Activated CD4-positive, alpha-beta T cell treated with anti-CD3 and anti-CD28 coated beads, Interleukin-2, Interleukin-4, amounts not matched to agents 100 ng/mL and 50 ng/mL, durations not matched to agents 16 hours and 8 hours (primary cell): Measurements from ENCODE around the gene RNPC3.

Source experiments
- DNase-seq: peaks from one replicate; pipeline ENCODE4 v3.0.0-alpha.2; 2020; ENCODE audit warnings: low spot score

The RNPC3 gene

GRCh38 chr1:103525607-103526507, at the start of gene RNPC3:
TSS of gene RNPC3 (plus strand) at chr1:103525699. CDS start at chr1:103526071, 372 bp downstream.
- DNase-seq = peak; percentile 84

GRCh38 chr1:103477101-103477500, 48.4 kb upstream of the RNPC3 start:
- no peak for DNase-seq

- no peak for DNase-seq
Measured at GRCh38 chr1:103489935-103490334, 35.6 kb upstream of the RNPC3 start.

DNA sequence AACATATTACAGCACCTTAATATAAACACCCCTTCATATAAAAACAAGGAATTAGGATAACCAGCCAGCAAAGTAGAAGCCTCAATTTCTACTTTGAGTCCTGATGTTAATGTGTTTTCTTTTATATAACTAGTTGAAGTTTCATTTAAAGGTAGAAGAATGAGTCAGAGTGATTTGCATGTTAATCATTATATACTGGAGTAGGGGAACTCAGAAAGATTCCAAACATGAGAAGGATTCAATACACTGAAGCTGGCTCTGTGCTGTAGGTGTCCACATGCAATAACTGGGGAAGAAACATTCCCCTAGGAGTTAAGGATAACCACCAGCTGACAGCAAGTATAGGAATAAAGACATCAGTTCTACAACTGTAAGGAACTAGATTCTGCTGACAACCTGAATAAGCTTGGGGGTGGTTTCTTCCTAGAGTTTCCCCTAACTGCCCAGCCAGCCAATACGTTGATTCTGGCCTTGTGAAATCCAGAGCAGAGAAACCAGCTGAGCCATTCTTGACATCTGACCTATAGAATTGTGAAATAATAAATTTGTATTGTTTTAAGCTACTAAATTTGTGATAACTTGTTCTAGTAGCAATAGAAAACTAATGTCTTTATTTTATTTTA, 33.4 kb upstream of the RNPC3 start:
- DNase-seq = no peak

DNA sequence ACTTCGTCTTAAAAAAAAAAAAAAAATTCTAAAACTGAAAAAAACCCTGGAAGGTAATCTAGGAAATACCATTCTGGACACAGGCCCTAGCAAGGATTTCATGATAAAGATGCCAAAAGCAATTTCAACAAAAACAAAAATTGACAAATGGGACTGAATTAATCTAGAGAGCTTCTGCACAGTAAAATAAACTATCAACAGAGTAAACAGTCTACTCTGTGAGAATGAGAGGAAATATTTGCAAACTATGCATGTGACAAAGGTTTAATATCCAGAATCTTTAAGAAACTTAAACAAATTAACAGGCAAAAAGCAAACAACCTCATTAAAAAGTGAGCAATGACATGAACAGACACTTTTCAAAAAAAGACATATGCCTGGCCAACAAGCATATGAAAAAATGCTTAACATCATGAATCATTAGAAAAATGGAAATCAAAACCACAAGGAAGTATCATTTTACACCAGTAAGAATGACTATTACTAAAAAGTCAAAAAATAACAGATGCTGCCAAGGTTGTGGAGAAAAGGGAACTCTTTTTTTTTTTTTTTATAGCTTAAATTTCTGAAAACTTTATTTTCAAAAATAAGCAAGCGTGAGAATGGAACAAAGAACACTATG, 29.4 kb upstream of the RNPC3 start:
- no peak for DNase-seq

DNA sequence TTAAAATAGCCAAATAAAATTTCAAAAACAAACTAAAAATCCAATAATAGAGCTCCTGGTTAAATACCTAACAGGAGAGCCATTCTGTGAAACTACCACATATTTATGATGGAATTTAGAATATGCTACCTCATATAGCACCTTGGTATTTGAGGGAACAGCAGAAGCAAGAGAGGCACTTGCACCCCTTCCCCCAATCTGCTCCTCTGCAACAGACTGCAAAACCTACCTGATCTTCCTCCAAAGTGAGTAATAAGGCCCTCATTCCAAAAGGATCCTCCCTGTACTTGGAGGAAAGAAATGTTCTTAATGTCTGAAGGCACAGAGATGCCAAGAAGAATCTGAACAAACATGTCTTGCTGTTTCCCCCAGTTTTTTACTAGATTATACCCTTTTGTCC, 28.1 kb upstream of the RNPC3 start:
- no peak for DNase-seq

GRCh38 chr1:103509250-103509649, 16.2 kb upstream of the RNPC3 start:
- DNase-seq = no peak

- DNase-seq = no peak
Measured at GRCh38 chr1:103513711-103514110, 11.8 kb upstream of the RNPC3 start.

DNA sequence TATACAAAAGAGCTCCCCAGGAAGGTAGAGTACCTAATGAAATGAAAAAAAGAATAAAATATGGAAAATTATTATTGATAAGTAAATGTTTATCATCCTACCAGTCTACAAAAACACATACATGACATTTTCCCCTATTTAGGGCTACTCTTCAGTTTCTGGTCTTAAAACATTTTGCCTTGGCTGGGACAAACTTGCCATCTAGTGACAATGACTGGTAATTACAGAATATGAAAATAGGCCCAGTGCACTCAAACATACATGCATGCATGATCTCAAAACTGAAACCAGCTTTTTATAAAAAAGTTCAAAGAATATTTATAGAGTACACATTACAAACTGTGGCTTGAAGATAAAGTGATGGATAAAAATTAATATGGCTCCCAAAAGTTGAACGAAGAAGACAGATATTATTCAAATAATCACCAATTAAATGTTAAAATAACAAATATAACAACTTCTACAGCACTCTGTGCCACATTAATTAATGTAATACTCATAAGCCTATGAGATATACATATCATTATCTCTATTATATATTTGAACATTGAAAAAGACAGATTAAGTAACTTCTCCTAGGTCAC, 10.5 kb upstream of the RNPC3 start:
- peak; percentile 44 for DNase-seq

GRCh38 chr1:103516283-103516682, 9.2 kb upstream of the RNPC3 start:
- DNase-seq = no peak

DNA sequence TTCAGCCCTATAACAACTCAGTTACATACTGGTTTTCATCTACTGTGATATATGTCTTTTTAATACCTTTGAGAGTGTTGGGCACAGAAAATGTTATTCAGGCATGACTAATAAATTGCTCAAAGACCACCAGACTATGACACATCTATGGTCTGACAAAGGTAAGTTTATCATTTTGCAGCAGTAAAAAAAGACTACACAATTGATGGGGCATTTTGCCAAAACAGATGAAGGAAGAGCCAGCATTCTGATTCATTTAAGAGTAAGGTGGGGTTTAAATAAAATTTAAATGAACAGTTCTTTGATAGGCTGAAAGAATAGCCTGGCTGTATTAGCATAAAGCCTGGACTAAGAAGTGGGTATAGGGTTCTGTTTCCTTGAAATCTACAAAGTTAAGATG, 8.8 kb upstream of the RNPC3 start:
- DNase-seq = no peak

DNA sequence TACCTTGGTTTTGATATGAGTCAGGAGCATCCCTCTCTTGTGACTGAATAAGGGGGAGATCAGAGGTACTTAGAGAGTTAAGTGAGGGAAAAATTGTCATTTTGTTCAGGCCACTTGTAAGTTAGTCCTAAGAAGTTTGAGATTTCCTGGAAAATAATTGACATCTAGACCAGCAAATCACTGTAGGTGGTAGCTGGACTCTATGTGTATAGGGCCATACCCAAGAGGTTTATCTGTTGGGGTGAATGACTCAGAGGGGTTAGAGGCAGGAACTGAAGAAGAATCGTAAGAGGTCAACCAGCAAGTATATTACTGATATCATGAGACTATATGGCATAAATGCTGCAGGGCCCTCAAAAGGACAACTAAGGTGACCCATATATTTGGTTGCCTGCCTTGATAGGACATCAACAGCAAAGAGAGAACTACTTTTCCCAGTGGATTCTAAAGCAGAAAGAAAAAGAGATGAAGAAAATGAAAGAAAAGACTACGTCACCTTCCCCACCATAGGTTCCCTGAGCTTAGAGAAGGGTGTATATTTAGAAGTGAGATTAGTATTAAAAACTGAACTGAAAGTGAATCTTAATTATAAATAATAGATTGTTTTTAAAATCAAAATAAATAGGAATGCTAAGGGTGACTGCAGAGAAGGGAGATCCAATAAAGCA, 8.0 kb upstream of the RNPC3 start:
- DNase-seq = no peak

DNA sequence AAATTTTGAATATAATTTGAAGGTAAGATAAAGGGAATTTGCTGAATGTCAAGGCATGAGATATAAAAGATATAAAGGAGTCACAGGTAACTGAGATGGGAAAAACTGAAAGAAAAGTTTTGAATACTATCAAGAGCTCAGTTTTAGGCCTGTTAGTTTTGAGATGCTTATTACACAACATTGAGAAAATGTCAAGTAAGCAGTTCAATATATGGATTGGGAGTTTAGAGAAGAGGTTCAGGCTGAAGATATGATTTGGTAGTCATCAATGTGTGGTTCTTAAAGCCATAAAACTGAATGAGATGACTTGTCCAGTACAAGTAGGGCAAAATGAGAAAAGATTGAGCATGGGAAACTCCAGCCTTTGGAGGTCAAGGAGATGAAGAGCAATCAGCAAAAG, 4.7 kb upstream of the RNPC3 start:
- DNase-seq = no peak

DNA sequence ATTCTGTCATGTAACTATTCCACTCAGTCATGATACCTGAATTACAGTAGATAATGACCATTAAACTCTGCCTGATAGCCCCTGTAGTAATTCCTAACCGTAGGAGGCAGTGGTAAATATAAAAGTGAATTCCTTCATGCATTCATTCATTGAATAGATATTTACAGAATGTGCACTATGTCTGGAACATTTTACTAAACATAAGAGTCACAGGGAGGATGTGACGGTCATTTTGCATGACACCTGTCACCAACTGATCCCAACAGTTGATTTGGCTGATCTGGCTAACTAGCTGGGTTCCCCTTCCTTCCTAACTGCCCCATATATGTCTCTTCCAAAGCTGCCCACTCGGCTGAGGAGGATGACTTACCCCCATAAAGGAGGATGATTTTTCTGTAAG, 2.2 kb upstream of the RNPC3 start:
- DNase-seq = no peak

DNA sequence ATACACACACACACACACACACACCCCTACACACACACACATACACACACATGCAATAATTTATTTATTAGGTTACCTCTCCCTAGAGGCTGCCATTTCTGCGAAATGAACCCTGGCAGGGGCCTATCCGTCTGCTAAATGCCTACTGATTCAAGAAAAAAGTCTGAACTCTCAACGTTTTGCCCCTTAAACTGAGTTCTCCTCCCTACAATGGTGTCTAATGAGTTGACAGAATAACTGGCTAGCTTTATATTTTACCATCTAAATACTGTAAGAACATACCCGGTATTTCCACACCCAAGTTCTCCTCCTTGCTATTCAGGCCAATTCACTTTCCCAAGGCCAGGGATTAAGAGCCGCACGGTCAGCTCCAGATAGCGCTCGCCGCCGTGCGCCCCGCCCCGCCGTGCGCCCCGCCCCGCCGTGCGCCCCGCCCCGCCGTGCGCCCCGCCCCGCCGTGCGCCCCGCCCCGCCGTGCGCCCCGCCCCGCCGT, 339 bp upstream of the RNPC3 start:
- DNase-seq = no peak

- DNase-seq = peak; percentile 37
Measured at GRCh38 chr1:103527331-103527730, 1.8 kb downstream of the RNPC3 start.

- peak; percentile 68 for DNase-seq
Measured at GRCh38 chr1:103529746-103530145, 4.2 kb downstream of the RNPC3 start.

GRCh38 chr1:103538226-103538625, 12.7 kb downstream of the RNPC3 start:
- DNase-seq = no peak

GRCh38 chr1:103541431-103541830, 15.9 kb downstream of the RNPC3 start:
- DNase-seq = no peak

- DNase-seq = no peak
Measured at GRCh38 chr1:103546496-103546895, 21.0 kb downstream of the RNPC3 start.

DNA sequence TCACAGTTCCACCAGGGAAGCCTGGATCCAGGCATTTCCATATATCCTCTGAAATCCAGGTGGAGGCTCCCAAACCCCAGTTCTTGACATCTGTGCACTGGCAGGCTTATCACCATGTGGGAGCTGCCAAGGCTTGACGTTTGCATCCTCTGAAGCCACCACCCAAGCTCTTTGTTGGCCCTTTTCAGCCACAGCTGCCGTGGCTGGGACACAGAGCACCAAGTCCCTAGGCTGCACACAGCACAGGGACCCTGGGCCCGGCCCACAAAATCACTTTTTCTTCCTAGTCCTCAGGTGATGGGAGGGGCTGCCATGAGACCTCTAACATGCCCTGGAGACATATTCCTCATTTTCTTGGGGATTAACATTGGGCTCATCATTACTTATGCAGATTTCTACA, 22.3 kb downstream of the RNPC3 start:
- DNase-seq = no peak

- DNase-seq = no peak
Measured at GRCh38 chr1:103560427-103560826, 34.9 kb downstream of the RNPC3 start.
